ENCODE measurements around the gene CBFA2T3. TPM values are rescaled to one million over a fixed set of nuclear protein-coding genes. Genes with fewer than 3 reads are reported as not detected.

Gene CBFA2T3
- total RNA-seq, 1 experiment from 2014 or later = 13.7 TPM

DNA sequence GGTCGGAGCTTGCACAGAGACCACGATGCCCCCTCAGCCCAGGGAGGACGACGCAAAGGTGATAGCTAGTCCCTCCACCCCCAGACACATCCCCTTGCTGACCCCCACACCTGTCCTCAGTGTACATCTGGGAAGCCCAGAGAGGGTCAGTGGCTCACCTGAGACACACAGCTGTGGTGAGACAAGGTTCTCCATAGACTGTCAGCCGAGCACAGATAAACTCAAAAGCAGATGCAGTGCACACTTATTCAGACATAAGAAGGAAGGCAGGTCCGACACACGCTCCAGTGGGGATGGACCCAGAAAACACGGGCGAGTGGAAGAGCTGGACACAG, 19.6 kb downstream of the CBFA2T3 start:
- no TSS peak for BruUV-seq (replicated peaks)
- no peak for TF ChIP-seq CTCF (IDR thresholded peaks at IDR 0.05)
- TF ChIP-seq SIN3A (IDR thresholded peaks at IDR 0.05; ENCODE audit: borderline replicate concordance, insufficient read depth, low read depth, low read length) = no peak
- no peak for TF ChIP-seq TCF7L2 (IDR thresholded peaks at IDR 0.05; ENCODE audit: low read depth, low read length)
- TF ChIP-seq POLR2AphosphoS5 (IDR thresholded peaks at IDR 0.05; ENCODE audit: low read depth, low read length) = no peak
- no peak for TF ChIP-seq REST (IDR thresholded peaks at IDR 0.05; ENCODE audit: insufficient read depth in 1 of 2, low read depth in 2 of 2, low read length in 1 of 2)
- intact Hi-C loops (cut with micrococcal nuclease; ENCODE audit: unreplicated experiment) (no loop called here), in situ Hi-C loops (cut with HindIII; ENCODE audit: low pct_unique_long_range_greater_than_20kb, low sequenced_read_pairs) (no loop called here)
- DNase-seq (ENCODE audit: low read depth, low spot score) (no peak), ATAC-seq (no peak)
- Histone ChIP-seq H3K4me1 (ENCODE audit: control insufficient read depth, insufficient read depth, low read length) (no peaks in the 10 kb centered on the region), H3K27me3 (ENCODE audit: control insufficient read depth, insufficient read depth, low read length) (no peaks in the 10 kb centered on the region), H3K36me3 (ENCODE audit: control insufficient read depth, insufficient read depth, low read length) (no peaks in the 10 kb centered on the region), H3K27ac (ENCODE audit: low read length) (no peak overlapping the region), H3K4me3 (ENCODE audit: low read depth in 2 of 2, low read length in 2 of 2) (no peak overlapping the region), H3K9me3 (ENCODE audit: control insufficient read depth, insufficient read depth, low read depth, low read length) (no peaks in the 10 kb centered on the region)
- CTCF ChIA-PET = no interaction called here
- POLR2A ChIA-PET = no interaction called here

DNA sequence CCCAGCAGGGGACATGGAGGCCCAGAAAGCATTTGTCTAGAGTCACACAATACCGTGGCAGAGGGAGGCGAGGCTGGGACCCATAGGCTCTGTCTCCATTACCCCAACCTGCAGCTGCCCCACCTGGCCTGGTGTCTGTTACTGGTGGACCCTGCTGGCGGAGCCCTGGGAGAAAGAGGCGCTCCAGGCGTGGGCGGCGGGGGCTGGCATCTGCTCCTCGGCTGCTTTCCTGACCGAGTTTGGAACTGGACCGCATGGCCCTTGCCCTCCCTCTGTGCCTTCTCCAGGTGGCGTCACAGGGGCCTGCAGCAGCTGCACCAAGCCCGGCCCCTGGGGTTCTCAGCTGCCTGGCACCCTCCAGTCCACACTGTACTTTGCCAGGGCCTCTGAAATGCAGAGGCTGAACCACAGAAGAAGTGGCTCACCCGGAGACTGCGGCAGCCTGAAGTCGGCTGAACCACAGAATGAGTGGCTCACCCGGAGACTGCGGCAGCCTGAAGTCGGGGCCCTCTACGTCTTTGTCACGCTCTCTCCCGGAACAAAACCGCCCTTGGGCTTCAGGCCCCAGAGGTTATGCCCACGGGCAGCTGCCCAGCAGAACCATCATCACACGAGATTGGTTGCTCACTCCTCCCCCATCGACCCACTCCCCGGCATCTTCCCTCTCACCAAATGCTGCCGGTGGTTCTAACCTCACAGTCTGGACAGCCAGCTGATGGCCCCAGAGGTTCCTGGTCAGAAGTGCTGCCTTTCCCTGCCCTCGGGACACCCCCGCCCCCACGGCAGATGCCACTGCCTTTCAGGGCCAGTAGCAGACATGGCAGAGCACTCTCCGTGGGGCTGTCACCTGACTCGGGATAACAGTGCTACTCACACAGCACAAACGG, 20.2 kb downstream of the CBFA2T3 start:
- TF ChIP-seq SIN3A (IDR thresholded peaks at IDR 0.05; ENCODE audit: borderline replicate concordance, insufficient read depth, low read depth, low read length) = no peak
- TF ChIP-seq TCF7L2 (IDR thresholded peaks at IDR 0.05; ENCODE audit: low read depth, low read length) = no peak
- no peak for TF ChIP-seq POLR2AphosphoS5 (IDR thresholded peaks at IDR 0.05; ENCODE audit: low read depth, low read length)
- TF ChIP-seq REST (IDR thresholded peaks at IDR 0.05; ENCODE audit: insufficient read depth in 1 of 2, low read depth in 2 of 2, low read length in 1 of 2) = no peak
- no peak for TF ChIP-seq CTCF (IDR thresholded peaks at IDR 0.05)
- H3K27ac ChIP-seq (ENCODE audit: low read length) = no peak overlapping the region
- in situ Hi-C loops (cut with HindIII; ENCODE audit: low pct_unique_long_range_greater_than_20kb, low sequenced_read_pairs) (no loop called here), intact Hi-C loops (cut with micrococcal nuclease; ENCODE audit: unreplicated experiment) (no loop called here)
- POLR2A ChIA-PET = no interaction called here
- H3K27me3 ChIP-seq (ENCODE audit: control insufficient read depth, insufficient read depth, low read length) = no peaks in the 10 kb centered on the region
- BruUV-seq (replicated peaks) = no TSS peak
- no peak for ATAC-seq
- no peaks in the 10 kb centered on the region for H3K9me3 ChIP-seq (ENCODE audit: control insufficient read depth, insufficient read depth, low read depth, low read length)
- no peak overlapping the region for H3K4me3 ChIP-seq (ENCODE audit: low read depth in 2 of 2, low read length in 2 of 2)
- no peaks in the 10 kb centered on the region for H3K4me1 ChIP-seq (ENCODE audit: control insufficient read depth, insufficient read depth, low read length)
- CTCF ChIA-PET = no interaction called here
- DNase-seq (ENCODE audit: low read depth, low spot score) = no peak
- no peaks in the 10 kb centered on the region for H3K36me3 ChIP-seq (ENCODE audit: control insufficient read depth, insufficient read depth, low read length)
